Cardiac fibroblast (primary cell): ENCODE data around the gene ALKBH5.
A peak's percentile ranks its signal among the peaks of the same experiment; 100 is the strongest.

Source experiments
- DNase-seq, 2 donors: peaks; one replicate each; pipeline versions ENCODE4 v3.0.0 to v3.0.0-alpha.2; 2010; ENCODE audit warnings: low read depth in 2 of 2
- H3K4me3 ChIP-seq, 2 donors: replicated peaks in 1 of 2; 1 replicate in 1 of 2; 2 replicates in 1 of 2; pipeline ENCODE4 v1.5.1; 2011; ENCODE audit warnings: low read depth in 2 of 2, low read length in 2 of 2, mild to moderate bottlenecking in 2 of 2, moderate library complexity in 1 of 2
- TF ChIP-seq, protein P1 (sequence below): IDR thresholded peaks from one replicate; pipeline ENCODE4 v1.5.1; 2011; ENCODE audit warnings: low read depth, mild to moderate bottlenecking, low read length, inconsistent platforms

Gene ALKBH5

DNA sequence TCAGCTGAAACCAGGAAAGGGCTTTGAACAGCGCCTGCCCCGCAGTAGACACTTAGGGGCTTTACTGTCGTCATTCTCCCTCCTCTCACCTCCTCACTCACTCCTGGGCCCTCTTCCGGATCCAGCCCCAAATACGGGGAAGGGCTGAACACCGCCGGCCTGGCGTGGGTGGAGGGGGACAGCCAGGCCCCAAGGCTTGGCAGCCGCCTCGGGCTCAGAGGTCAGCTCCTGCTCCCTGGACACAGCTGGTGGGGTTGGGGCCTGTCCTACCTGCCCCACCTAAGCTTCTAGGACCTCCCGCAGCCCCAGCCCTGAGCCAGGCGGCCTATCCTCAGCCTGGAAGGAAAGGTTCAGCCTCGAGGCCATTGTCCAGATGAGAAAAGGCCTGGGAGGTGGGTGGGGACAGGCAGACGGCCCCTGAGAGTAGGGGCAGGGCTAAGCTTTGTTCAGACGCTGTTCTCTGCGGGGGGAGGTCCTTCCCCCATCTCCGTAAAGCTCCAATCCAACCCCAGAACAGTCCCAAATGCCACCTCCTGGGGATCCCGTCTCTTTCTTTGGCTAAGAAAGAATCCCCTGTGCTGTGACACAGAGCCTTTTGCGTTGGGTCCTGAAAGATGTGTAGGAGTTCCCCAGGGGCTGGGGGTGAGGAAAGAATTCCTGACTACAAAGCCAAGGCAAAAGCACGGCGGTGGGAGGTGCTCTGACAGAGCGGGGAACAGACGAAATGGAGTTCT is 40.9 kb downstream of the ALKBH5 start:
- peak overlapping the region in 1 of 2 donors; percentile 42 for H3K4me3 ChIP-seq
- TF ChIP-seq, protein P1, sequence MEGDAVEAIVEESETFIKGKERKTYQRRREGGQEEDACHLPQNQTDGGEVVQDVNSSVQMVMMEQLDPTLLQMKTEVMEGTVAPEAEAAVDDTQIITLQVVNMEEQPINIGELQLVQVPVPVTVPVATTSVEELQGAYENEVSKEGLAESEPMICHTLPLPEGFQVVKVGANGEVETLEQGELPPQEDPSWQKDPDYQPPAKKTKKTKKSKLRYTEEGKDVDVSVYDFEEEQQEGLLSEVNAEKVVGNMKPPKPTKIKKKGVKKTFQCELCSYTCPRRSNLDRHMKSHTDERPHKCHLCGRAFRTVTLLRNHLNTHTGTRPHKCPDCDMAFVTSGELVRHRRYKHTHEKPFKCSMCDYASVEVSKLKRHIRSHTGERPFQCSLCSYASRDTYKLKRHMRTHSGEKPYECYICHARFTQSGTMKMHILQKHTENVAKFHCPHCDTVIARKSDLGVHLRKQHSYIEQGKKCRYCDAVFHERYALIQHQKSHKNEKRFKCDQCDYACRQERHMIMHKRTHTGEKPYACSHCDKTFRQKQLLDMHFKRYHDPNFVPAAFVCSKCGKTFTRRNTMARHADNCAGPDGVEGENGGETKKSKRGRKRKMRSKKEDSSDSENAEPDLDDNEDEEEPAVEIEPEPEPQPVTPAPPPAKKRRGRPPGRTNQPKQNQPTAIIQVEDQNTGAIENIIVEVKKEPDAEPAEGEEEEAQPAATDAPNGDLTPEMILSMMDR, result no peak
- DNase-seq, result peak; percentile 51 to 74

DNA sequence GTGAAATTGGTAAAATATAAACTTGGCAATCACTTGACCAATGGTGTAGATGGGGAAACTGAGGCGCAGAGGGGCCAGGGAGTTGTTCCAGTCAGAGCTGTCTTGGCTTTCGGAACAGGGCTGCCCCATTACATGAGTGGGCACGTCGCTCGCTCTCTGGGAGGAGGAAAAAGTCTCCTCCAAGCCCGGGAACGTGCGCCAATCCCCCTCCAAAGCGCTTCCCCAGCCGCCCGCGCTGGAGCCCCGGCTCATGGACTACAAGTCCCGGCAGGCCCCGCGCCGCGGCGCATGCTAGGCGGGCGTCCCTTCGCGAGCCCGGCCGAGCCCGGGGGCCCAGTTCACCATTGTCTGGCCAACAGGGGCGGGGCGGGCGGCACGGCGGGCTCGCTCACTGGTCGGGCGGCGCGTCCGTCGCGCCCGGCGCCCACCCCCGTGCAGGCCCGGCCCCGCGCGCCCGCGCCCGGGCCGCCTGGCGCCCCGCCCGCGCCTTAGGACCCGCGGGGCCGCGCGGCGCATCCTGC is 41.6 kb downstream of the ALKBH5 start, which contains the start of gene LLGL1:
LLGL1 (plus strand) TSS at position 515 of the 521 bp plus-strand sequence. CDS start 48 bp downstream, outside the sequence.
- DNase-seq, result peak; percentile 95 to 98
- peak within 1 kb of the TSS; percentile 84 to 89 for H3K4me3 ChIP-seq
- TF ChIP-seq, protein P1, result no peak

DNA sequence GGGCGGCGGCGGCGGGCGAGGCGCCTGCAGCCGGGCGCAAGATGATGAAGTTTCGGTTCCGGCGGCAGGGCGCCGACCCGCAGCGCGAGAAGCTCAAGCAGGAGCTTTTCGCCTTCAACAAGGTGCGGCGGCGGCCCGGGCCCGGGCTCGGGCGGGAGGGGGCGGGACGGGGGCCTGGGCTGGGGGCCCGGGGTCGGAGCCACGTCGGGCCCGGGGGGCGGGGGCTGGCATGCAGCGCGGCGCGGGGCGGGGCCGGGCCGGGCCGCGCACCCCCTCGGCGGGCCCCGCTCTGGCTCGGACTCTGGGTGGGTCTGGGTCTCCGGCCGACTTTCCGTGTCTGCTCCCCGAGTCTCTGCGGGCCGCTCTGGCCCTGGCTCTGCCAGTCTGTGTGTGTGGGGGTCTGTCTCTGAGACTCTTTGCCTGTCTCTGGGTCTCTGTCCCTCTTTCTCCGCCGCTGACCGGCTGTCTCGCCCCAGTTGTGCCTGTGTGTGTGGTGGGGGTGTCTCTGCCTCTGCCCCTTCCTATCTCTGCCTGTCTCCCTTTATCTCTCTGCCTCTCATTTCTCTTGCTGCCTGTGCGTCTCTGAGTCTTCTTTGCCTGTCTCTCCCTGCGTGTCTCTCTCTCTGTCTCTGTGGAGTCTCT is 42.1 kb downstream of the ALKBH5 start:
- peak in 1 of 2 donors; percentile 15 for DNase-seq
- peak overlapping the region; percentile 84 to 89 for H3K4me3 ChIP-seq
- TF ChIP-seq, protein P1, result no peak

DNA sequence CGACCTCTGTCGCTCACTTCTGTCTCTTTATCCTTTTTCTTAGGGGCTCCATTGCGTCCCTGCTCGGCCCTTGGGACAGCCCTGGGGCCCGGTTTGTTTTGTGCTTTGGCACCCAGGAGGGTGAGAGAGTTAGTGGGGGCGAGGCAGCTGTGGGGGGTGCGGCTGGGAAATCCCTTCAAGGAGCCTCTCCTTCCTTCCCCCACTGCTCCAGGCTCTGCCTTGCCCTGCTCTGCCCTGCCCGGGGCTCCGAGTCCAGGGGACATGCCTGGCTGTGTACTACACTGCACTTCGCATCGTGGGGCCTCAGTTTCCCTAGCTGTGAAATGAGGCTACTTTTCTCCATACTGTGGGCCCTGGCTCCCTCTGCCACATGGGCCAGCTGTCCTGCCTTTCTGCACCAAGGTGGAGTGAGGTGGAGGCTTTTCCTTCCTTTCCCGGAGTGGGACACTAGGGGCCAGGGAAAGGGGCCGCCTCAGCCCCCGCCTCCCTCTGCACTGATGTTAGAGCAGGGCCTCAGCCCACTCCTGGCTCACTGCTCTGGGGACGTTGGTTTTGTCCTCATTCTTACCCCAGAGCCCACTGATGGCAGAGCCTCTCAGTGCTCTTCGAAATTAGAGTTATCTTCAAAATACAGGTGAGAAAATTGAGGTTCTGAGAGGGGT is 42.8 kb downstream of the ALKBH5 start:
- TF ChIP-seq, protein P1, result no peak
- H3K4me3 ChIP-seq, result peak overlapping the region; percentile 84 to 89
- DNase-seq, result peak in 1 of 2 donors; percentile 22

DNA sequence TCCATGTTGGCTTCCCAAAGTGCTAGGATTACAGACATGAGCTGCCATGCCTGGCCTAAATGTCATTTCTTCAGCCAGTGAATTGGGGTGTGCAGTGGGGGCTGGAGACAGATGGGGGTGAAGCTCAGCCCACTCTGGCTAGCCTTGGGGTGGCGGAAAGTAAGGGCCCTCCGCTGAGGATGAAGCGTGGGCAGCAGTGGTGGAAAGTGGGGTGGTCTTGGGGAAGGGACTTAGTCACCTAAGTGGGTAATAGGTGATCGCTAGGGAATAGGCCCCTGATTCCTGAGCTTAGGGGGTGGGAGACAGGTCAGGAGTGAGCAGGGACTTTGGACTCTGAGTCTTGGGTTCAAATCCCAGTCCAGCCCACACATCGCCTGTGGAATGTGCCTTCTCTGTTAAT is 44.0 kb downstream of the ALKBH5 start:
- TF ChIP-seq, protein P1, result no peak
- no peak for DNase-seq
- no peak overlapping the region for H3K4me3 ChIP-seq

DNA sequence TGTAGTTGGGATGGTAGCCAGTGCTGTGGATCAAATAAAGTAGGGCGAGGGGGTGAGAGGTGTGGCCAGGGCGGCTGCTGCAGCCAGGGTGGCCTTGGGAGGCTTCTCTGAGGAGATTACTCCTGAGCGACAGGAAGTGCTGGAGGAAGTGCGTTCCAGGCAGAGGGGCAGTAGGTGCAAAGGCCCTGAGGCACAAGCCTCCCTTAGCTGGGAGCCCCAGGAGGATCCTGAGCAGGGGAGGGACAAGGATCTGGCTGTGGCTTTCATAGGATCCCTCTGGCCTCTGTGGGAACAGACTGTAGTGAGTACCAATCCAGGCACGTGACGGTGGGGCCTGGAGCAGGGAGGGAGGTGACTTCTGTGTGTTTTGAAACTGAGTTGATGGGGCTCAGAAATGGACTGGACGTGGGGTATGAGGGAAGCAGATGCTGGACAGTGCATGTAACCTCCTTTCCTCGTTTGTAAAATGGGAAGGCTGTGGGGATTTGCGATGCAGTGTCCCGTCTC is 44.6 kb downstream of the ALKBH5 start:
- TF ChIP-seq, protein P1, result no peak
- no peak for DNase-seq
- H3K4me3 ChIP-seq, result no peak overlapping the region
